MM.1S (cell line): ENCODE results near the gene SIGLEC5.

ENCODE experiments used
- EZH2 ChIP-seq: fragments of 300-600 bp; sonication (generic); optimal IDR thresholded peaks from 2 replicates; pipeline ENCODE3; 2017; ENCODE audit warnings: low read depth, mild to moderate bottlenecking, antibody characterized with exemption, low read length, mixed read lengths
- TF ChIP-seq, protein P1 (sequence below): fragments of 300-600 bp; sonication (generic); IDR thresholded peaks from 2 replicates; pipeline ENCODE4 v1.5.1; 2016; ENCODE audit warnings: antibody characterized with exemption, low read length, mixed read lengths

DNA sequence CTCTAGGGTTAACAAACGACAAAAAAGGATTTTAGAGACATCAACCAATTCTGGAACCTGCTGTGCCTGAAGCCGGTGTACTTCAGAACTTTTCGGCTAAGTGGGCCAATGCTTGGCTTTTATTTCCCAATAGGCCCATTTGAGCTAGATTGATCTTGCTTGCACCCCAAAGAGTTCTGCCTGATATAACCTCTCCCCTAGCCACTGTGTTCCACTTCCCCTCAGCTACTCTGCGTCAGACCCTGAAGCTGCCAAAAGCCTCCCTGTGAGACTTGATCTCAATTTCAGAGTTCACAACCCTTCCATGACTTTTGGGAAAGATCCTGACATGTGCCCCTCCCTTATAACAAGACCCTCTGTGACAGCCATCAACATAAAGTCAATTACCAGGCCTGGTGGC, 22.1 kb upstream of the SIGLEC5 start:
- TF ChIP-seq, protein P1, sequence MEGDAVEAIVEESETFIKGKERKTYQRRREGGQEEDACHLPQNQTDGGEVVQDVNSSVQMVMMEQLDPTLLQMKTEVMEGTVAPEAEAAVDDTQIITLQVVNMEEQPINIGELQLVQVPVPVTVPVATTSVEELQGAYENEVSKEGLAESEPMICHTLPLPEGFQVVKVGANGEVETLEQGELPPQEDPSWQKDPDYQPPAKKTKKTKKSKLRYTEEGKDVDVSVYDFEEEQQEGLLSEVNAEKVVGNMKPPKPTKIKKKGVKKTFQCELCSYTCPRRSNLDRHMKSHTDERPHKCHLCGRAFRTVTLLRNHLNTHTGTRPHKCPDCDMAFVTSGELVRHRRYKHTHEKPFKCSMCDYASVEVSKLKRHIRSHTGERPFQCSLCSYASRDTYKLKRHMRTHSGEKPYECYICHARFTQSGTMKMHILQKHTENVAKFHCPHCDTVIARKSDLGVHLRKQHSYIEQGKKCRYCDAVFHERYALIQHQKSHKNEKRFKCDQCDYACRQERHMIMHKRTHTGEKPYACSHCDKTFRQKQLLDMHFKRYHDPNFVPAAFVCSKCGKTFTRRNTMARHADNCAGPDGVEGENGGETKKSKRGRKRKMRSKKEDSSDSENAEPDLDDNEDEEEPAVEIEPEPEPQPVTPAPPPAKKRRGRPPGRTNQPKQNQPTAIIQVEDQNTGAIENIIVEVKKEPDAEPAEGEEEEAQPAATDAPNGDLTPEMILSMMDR: no peak
- no peak for TF ChIP-seq EZH2
